OCI-LY3 (cell line): ENCODE results near the gene TBX21.

ENCODE experiments used
- H2AFZ ChIP-seq: fragments of 200-600, 300-600 bp; shearing (Covaris generic); 2 replicates; pipeline ENCODE4 v1.6.0; 2014; ENCODE audit warnings: antibody characterized with exemption, low read depth, low read length
- H3K27ac ChIP-seq: fragments of 200-600, 300-600 bp; sonication (generic); 2 replicates; pipeline ENCODE4 v1.5.1; 2014; ENCODE audit warnings: mild to moderate bottlenecking, low read length, moderate library complexity, mixed read lengths
- H3K27me3 ChIP-seq: fragments of 200-600, 300-600 bp; sonication (generic); 2 replicates; pipeline ENCODE4 v1.6.1; 2014; ENCODE audit warnings: low read depth, low read length, mixed read lengths
- H3K36me3 ChIP-seq: fragments of 200-600, 300-600 bp; sonication (generic); replicated peaks from 2 replicates; pipeline ENCODE3; 2014; ENCODE audit warnings: low read depth, low read length, mixed read lengths
- H3K4me1 ChIP-seq: fragments of 300-600, 200-600 bp; sonication (generic); 2 replicates; pipeline ENCODE4 v1.6.1; 2014; ENCODE audit warnings: low read length, mixed read lengths
- H3K4me2 ChIP-seq: fragments of 200-600, 300-600 bp; sonication (generic); 2 replicates; pipeline ENCODE4 v1.6.1; 2014; ENCODE audit warnings: low read length, mixed read lengths
- H3K4me3 ChIP-seq: fragments of 300-600, 200-600 bp; sonication (generic); 2 replicates; pipeline ENCODE4 v1.5.1; 2014; ENCODE audit warnings: antibody characterized with exemption, mild to moderate bottlenecking, low read length, moderate library complexity
- H3K79me2 ChIP-seq: fragments of 300-600, 200-600 bp; shearing (Covaris generic); 2 replicates; pipeline ENCODE4 v1.6.1; 2014; ENCODE audit warnings: mild to moderate bottlenecking, low read length, mixed read lengths
- H3K9ac ChIP-seq: fragments of 300-600, 200-600 bp; shearing (Covaris generic); 2 replicates; pipeline ENCODE4 v1.6.0; 2014; ENCODE audit warnings: mild to moderate bottlenecking, low read length, moderate library complexity
- H3K9me3 ChIP-seq: fragments of 200-600, 300-600 bp; shearing (Covaris generic); 2 replicates; pipeline ENCODE4 v1.6.1; 2014; ENCODE audit warnings: low read length, mixed read lengths; ENCODE audit not compliant: insufficient read depth
- H4K20me1 ChIP-seq: fragments of 200-600, 300-600 bp; sonication (generic); 2 replicates; pipeline ENCODE4 v1.6.1; 2016; ENCODE audit warnings: low read length, mixed read lengths; ENCODE audit not compliant: insufficient read depth
- CTCF ChIP-seq: fragments of 200-600, 300-600 bp; sonication (generic); IDR thresholded peaks from 2 replicates; pipeline ENCODE4 v1.5.1; 2014; ENCODE audit warnings: antibody characterized with exemption, low read length, low read depth
- EZH2phosphoT487 ChIP-seq: fragments of 200-600 bp; shearing (Covaris generic); IDR thresholded peaks from 2 replicates; pipeline ENCODE4 v1.6.1; 2018; ENCODE audit warnings: antibody characterized with exemption, mixed run types, low read depth

The TBX21 gene

GRCh38 chr17:47686276-47686635 is 46.8 kb upstream of the TBX21 start:
- H3K27me3 ChIP-seq: no peaks in the 10 kb centered on the region
- H3K4me3 ChIP-seq: no peak overlapping the region
- 0 out of 2 replicates have a peak, but pooled peaks cover 5% of the 10 kb centered on the region for H4K20me1 ChIP-seq
- H3K9ac ChIP-seq: no peak overlapping the region
- no peaks in the 10 kb centered on the region for H3K79me2 ChIP-seq
- H3K36me3 ChIP-seq: peaks cover 35% of the 10 kb centered on the region
- no peak overlapping the region for H2AFZ ChIP-seq
- TF ChIP-seq EZH2phosphoT487 (no peak), CTCF (no peak)
- H3K4me1 ChIP-seq: peaks cover 8% of the 10 kb centered on the region
- no peak overlapping the region for H3K4me2 ChIP-seq
- H3K9me3 ChIP-seq: no peaks in the 10 kb centered on the region
- no peak overlapping the region for H3K27ac ChIP-seq

DNA sequence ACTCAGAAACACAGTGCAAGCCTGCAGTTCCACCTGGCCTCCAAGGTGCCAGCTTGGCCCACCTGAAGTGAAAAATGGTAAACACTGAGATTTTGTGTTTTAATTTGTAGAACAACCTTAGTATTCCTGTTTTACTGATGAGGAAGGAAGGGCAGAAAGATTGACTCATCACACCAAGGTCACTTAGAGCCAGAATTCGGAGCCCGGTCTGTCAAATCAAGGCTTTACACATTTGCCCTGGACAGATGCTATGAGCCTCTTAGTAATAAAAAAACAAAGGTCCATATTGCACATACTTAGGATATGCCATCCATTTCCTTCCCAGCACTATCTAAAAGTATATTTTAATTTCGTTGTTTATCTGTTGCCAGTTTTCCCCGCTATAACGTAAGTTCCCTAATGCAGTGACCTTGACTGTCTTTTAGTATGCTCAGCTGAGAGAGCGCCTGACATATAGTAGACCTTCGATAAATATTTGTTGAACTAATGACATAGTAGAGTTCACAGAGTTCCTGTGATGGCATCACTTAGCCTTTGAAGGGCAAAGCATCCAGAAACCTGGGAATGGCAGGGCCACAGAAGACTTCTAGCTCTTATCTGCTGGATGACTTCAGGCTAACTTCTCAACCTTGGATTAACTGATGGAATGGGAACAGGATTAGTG is 46.2 kb upstream of the TBX21 start:
- Histone ChIP-seq H3K9me3 (no peaks in the 10 kb centered on the region), H3K27me3 (no peaks in the 10 kb centered on the region), H3K4me1 (peaks cover 8% of the 10 kb centered on the region), H3K79me2 (no peaks in the 10 kb centered on the region), H4K20me1 (0 out of 2 replicates have a peak, but pooled peaks cover 4% of the 10 kb centered on the region), H3K4me3 (no peak overlapping the region), H3K36me3 (peaks cover 33% of the 10 kb centered on the region), H2AFZ (no peak overlapping the region), H3K27ac (no peak overlapping the region), H3K9ac (no peak overlapping the region), H3K4me2 (no peak overlapping the region)
- TF ChIP-seq EZH2phosphoT487 (no peak), CTCF (no peak)

- peaks cover 28% of the 10 kb centered on the region for H3K36me3 ChIP-seq
- H3K27ac ChIP-seq: no peak overlapping the region
- no peaks in the 10 kb centered on the region for H3K9me3 ChIP-seq
Measured at GRCh38 chr17:47687328-47687690, 45.7 kb upstream of the TBX21 start.

GRCh38 chr17:47687748-47688147 is 45.3 kb upstream of the TBX21 start:
- TF ChIP-seq EZH2phosphoT487 (no peak), CTCF (no peak)
- H3K36me3 ChIP-seq: peaks cover 26% of the 10 kb centered on the region
- H3K4me2 ChIP-seq: no peak overlapping the region
- no peaks in the 10 kb centered on the region for H3K9me3 ChIP-seq
- H3K9ac ChIP-seq: no peak overlapping the region
- H4K20me1 ChIP-seq: no peaks in the 10 kb centered on the region
- H3K4me1 ChIP-seq: peaks cover 12% of the 10 kb centered on the region
- no peak overlapping the region for H2AFZ ChIP-seq
- no peak overlapping the region for H3K4me3 ChIP-seq
- peaks cover 7% of the 10 kb centered on the region; the same call in 1 of the 2 replicates for H3K27me3 ChIP-seq
- H3K79me2 ChIP-seq: no peaks in the 10 kb centered on the region
- no peak overlapping the region for H3K27ac ChIP-seq

More at GRCh38 chr17:47687328-47687690, 45.7 kb upstream of the TBX21 start:
- Histone ChIP-seq H4K20me1 (no peaks in the 10 kb centered on the region), H3K4me2 (no peak overlapping the region), H3K9ac (no peak overlapping the region), H3K4me3 (no peak overlapping the region), H3K4me1 (peaks cover 8% of the 10 kb centered on the region), H3K79me2 (no peaks in the 10 kb centered on the region), H2AFZ (no peak overlapping the region), H3K27me3 (peaks cover 2% of the 10 kb centered on the region; the same call in 1 of the 2 replicates)
- TF ChIP-seq CTCF: no peak
